ENCODE results near the gene ACTBL2. TPM values are rescaled to one million over a fixed set of nuclear protein-coding genes. Genes with fewer than 3 reads are reported as not detected.

The ACTBL2 gene
- total and polyA plus RNA-seq, 2 experiments from 2014 or later = 0.11 to 0.34 TPM

- no peaks in the 10 kb centered on the region for H4K20me1 ChIP-seq (ENCODE audit: insufficient read depth)
- H2AFZ ChIP-seq = no peak overlapping the region
- H3K27ac ChIP-seq = no peak overlapping the region
- H3F3A ChIP-seq (ENCODE audit: insufficient read depth) = peaks cover 24% of the 10 kb centered on the region
- TF ChIP-seq EZH2 (IDR thresholded peaks at IDR 0.05; ENCODE audit: insufficient read depth, poor library complexity, severe bottlenecking) (no peak), EZH2phosphoT487 (IDR thresholded peaks at IDR 0.05; ENCODE audit: insufficient read depth, low read depth) (no peak)
- no peaks in the 10 kb centered on the region for H3K9me2 ChIP-seq (ENCODE audit: insufficient read depth)
- peaks cover 51% of the 10 kb centered on the region for H3K4me1 ChIP-seq (ENCODE audit: insufficient read depth)
- no peaks in the 10 kb centered on the region for H3K27me3 ChIP-seq (replicated peaks; ENCODE audit: insufficient read depth)
- no peak overlapping the region for H3K4me3 ChIP-seq
- no peak for DNase-seq
- H3K9ac ChIP-seq = no peak overlapping the region
- no peaks in the 10 kb centered on the region for H3K9me3 ChIP-seq (ENCODE audit: low read depth)
- H3K4me2 ChIP-seq (ENCODE audit: unreplicated experiment) = no peak overlapping the region
- in situ Hi-C loops (cut with MboI) = no loop called here
- H3K36me3 ChIP-seq (ENCODE audit: low read depth) = no peaks in the 10 kb centered on the region
- 85 to 97% methylated on average over 2 of the region's 2 CpGs for WGBS, 2 experiments (ENCODE audit: low coverage in 1 of 2, low lambda C conversion rate in 2 of 2, missing lambda C conversion rate in 2 of 2)
- H3K79me2 ChIP-seq (ENCODE audit: insufficient read depth) = no peaks in the 10 kb centered on the region
These were observed 35.6 kb downstream of the ACTBL2 start for GRCh38 chr5:57446966-57447365.

- Histone ChIP-seq H3K9me2 (ENCODE audit: insufficient read depth) (no peaks in the 10 kb centered on the region), H3K27me3 (replicated peaks; ENCODE audit: insufficient read depth) (no peaks in the 10 kb centered on the region), H3K4me2 (ENCODE audit: unreplicated experiment) (no peak overlapping the region), H3K9me3 (ENCODE audit: low read depth) (no peaks in the 10 kb centered on the region), H3K27ac (no peak overlapping the region), H3K9ac (no peak overlapping the region), H3F3A (ENCODE audit: insufficient read depth) (peaks cover 28% of the 10 kb centered on the region), H3K36me3 (ENCODE audit: low read depth) (no peaks in the 10 kb centered on the region), H3K4me1 (ENCODE audit: insufficient read depth) (peaks cover 52% of the 10 kb centered on the region), H3K79me2 (ENCODE audit: insufficient read depth) (no peaks in the 10 kb centered on the region), H2AFZ (no peak overlapping the region), H4K20me1 (ENCODE audit: insufficient read depth) (no peaks in the 10 kb centered on the region), H3K4me3 (no peak overlapping the region)
- in situ Hi-C loops (cut with MboI) = no loop called here
- peak; percentile 60 for DNase-seq
- WGBS, 2 experiments (ENCODE audit: low coverage in 1 of 2, low lambda C conversion rate in 2 of 2, missing lambda C conversion rate in 2 of 2) = 75 to 87% methylated on average over 4 of the region's 4 CpGs
- TF ChIP-seq EZH2 (IDR thresholded peaks at IDR 0.05; ENCODE audit: insufficient read depth, poor library complexity, severe bottlenecking) = no peak
- TF ChIP-seq EZH2phosphoT487 (IDR thresholded peaks at IDR 0.05; ENCODE audit: insufficient read depth, low read depth) = no peak
These were observed 36.9 kb downstream of the ACTBL2 start for GRCh38 chr5:57445705-57446037.

- H3K9me3 ChIP-seq (ENCODE audit: low read depth) = no peaks in the 10 kb centered on the region
- H3K9ac ChIP-seq = no peak overlapping the region
- in situ Hi-C loops (cut with MboI) = no loop called here
- no peaks in the 10 kb centered on the region for H3K36me3 ChIP-seq (ENCODE audit: low read depth)
- H4K20me1 ChIP-seq (ENCODE audit: insufficient read depth) = no peaks in the 10 kb centered on the region
- H3K4me2 ChIP-seq (ENCODE audit: unreplicated experiment) = no peak overlapping the region
- H3K79me2 ChIP-seq (ENCODE audit: insufficient read depth) = no peaks in the 10 kb centered on the region
- H2AFZ ChIP-seq = no peak overlapping the region
- peaks cover 54% of the 10 kb centered on the region for H3K4me1 ChIP-seq (ENCODE audit: insufficient read depth)
- H3K4me3 ChIP-seq = no peak overlapping the region
- WGBS, 2 experiments (ENCODE audit: low coverage in 1 of 2, low lambda C conversion rate in 2 of 2, missing lambda C conversion rate in 2 of 2) = 77 to 86% methylated on average over 5 of the region's 5 CpGs
- H3K9me2 ChIP-seq (ENCODE audit: insufficient read depth) = no peaks in the 10 kb centered on the region
- peaks cover 28% of the 10 kb centered on the region for H3F3A ChIP-seq (ENCODE audit: insufficient read depth)
- TF ChIP-seq EZH2 (IDR thresholded peaks at IDR 0.05; ENCODE audit: insufficient read depth, poor library complexity, severe bottlenecking) (no peak), EZH2phosphoT487 (IDR thresholded peaks at IDR 0.05; ENCODE audit: insufficient read depth, low read depth) (no peak)
- no peak overlapping the region for H3K27ac ChIP-seq
- no peaks in the 10 kb centered on the region for H3K27me3 ChIP-seq (replicated peaks; ENCODE audit: insufficient read depth)
- no peak for DNase-seq
These were observed 37.5 kb downstream of the ACTBL2 start for GRCh38 chr5:57445006-57445704.

- WGBS, 2 experiments (ENCODE audit: low coverage in 1 of 2, low lambda C conversion rate in 2 of 2, missing lambda C conversion rate in 2 of 2) = 13 to 18% methylated on average over 4 of the region's 4 CpGs
- TF ChIP-seq EZH2phosphoT487 (IDR thresholded peaks at IDR 0.05; ENCODE audit: insufficient read depth, low read depth) = 0 out of 2 replicates have a peak, but pooled peaks have one; percentile 25
- TF ChIP-seq EZH2 (IDR thresholded peaks at IDR 0.05; ENCODE audit: insufficient read depth, poor library complexity, severe bottlenecking) = no peak
- Histone ChIP-seq H3K9me2 (ENCODE audit: insufficient read depth) (no peaks in the 10 kb centered on the region), H3K4me1 (ENCODE audit: insufficient read depth) (peaks cover 69% of the 10 kb centered on the region), H3K9ac (peak overlapping the region; percentile 79), H3K27ac (peak overlapping the region; percentile 98), H3K36me3 (ENCODE audit: low read depth) (no peaks in the 10 kb centered on the region), H4K20me1 (ENCODE audit: insufficient read depth) (no peaks in the 10 kb centered on the region), H3K27me3 (replicated peaks; ENCODE audit: insufficient read depth) (no peaks in the 10 kb centered on the region), H2AFZ (peak overlapping the region; percentile 44; the same call in 1 of the 2 replicates), H3F3A (ENCODE audit: insufficient read depth) (peaks cover 38% of the 10 kb centered on the region), H3K4me2 (ENCODE audit: unreplicated experiment) (peak overlapping the region; percentile 83), H3K79me2 (ENCODE audit: insufficient read depth) (no peaks in the 10 kb centered on the region), H3K4me3 (peak overlapping the region; percentile 55), H3K9me3 (ENCODE audit: low read depth) (no peaks in the 10 kb centered on the region)
- in situ Hi-C loops (cut with MboI) = no loop called here
- DNase-seq = peak; percentile 96
These were observed 40.4 kb downstream of the ACTBL2 start for GRCh38 chr5:57442080-57442839.

All from GM23248 (cell line).